ENCODE measurements around the gene RBM4. TPM values are rescaled to one million over a fixed set of nuclear protein-coding genes. Genes with fewer than 3 reads are reported as not detected.

The RBM4 gene
- polyA plus RNA-seq, 3 donors = 112 to 153 (median 153) TPM

DNA sequence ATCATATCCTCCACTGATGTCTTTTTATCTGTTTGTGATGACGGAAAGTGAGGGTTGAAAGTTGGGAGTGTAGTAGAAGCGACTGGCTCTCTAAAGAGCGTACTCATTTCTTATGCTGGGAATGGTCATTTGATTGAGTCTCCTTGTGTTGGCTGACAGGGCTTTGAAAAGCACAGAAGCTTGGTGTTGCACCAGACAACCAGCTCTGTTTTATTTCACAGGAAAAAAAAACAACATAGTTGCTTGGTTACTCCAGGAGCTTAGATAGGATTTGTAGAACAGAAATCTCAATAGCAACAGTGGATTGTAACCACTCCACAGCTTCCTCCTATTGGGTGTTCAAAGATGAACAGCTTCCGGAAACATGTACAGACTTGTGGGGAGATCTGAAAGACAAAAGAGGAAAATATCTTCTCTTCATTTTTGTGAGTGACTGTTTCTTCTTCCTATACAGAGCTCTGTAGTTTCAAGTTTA, 19.4 kb upstream of the RBM4 start:
- peak overlapping the region; percentile 91 to 99 for H3K27ac ChIP-seq (ENCODE audit: low read depth in 1 of 2, low read length in 2 of 2)
- H3K27me3 Mint-ChIP-seq (ENCODE audit: low read depth in 3 of 3) = no peaks in the 10 kb centered on the region
- H3K4me3 Mint-ChIP-seq = peak overlapping the region; percentile 94 to 98
- intact Hi-C loops (cut with micrococcal nuclease) = no loop called here
- H3K4me2 ChIP-seq (replicated peaks; ENCODE audit: extremely low read depth, low read length, poor library complexity, severe bottlenecking) = peak overlapping the region; percentile 88
- H3K9me3 ChIP-seq (replicated peaks in 1 of 2; ENCODE audit: control insufficient read depth in 1 of 2, insufficient read depth in 1 of 2, low read length in 2 of 2) = no peaks in the 10 kb centered on the region
- peak; percentile 74 to 89 (median 78) for DNase-seq
- peaks cover 32 to 38% of the 10 kb centered on the region in 2 donors for H3K4me1 ChIP-seq (ENCODE audit: control insufficient read depth in 1 of 2, insufficient read depth in 2 of 2, low read length in 2 of 2)
- H3K36me3 ChIP-seq (replicated peaks in 1 of 2; ENCODE audit: control insufficient read depth in 1 of 2, insufficient read depth in 2 of 2, low read length in 2 of 2) = peaks cover 15 to 31% of the 10 kb centered on the region in 2 donors
- H3K4me1 Mint-ChIP-seq = peaks cover 42% of the 10 kb centered on the region
- H3K36me3 Mint-ChIP-seq = peaks cover 12 to 37% of the 10 kb centered on the region in 2 donors
- no peak overlapping the region for H2AFZ ChIP-seq (ENCODE audit: insufficient read depth, low read depth, low read length, poor library complexity, severe bottlenecking)
- peaks cover 90% of the 10 kb centered on the region for H3K79me2 ChIP-seq (ENCODE audit: insufficient read depth, low read length)
- peak overlapping the region; percentile 95 for H3K9ac ChIP-seq (ENCODE audit: insufficient read depth, low read length, poor library complexity, severe bottlenecking)
- peak overlapping the region; percentile 96 to 99 (median 98) for H3K27ac Mint-ChIP-seq
- TF ChIP-seq, protein P1, sequence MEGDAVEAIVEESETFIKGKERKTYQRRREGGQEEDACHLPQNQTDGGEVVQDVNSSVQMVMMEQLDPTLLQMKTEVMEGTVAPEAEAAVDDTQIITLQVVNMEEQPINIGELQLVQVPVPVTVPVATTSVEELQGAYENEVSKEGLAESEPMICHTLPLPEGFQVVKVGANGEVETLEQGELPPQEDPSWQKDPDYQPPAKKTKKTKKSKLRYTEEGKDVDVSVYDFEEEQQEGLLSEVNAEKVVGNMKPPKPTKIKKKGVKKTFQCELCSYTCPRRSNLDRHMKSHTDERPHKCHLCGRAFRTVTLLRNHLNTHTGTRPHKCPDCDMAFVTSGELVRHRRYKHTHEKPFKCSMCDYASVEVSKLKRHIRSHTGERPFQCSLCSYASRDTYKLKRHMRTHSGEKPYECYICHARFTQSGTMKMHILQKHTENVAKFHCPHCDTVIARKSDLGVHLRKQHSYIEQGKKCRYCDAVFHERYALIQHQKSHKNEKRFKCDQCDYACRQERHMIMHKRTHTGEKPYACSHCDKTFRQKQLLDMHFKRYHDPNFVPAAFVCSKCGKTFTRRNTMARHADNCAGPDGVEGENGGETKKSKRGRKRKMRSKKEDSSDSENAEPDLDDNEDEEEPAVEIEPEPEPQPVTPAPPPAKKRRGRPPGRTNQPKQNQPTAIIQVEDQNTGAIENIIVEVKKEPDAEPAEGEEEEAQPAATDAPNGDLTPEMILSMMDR (IDR thresholded peaks at IDR 0.05) = no peak
- no peaks in the 10 kb centered on the region for H3K27me3 ChIP-seq (ENCODE audit: control insufficient read depth in 2 of 2, insufficient read depth in 2 of 2, low read length in 2 of 2)
- WGBS (ENCODE audit: insufficient coverage) = 79% methylated on average over 2 of the region's 4 CpGs
- H3K4me3 ChIP-seq (replicated peaks in 1 of 3; ENCODE audit: low read depth in 2 of 3, low read length in 3 of 3) = peak overlapping the region; percentile 71 to 99 (median 82)
- peaks cover 0 to 3% (median 0%) of the 10 kb centered on the region in 7 donors for H3K9me3 Mint-ChIP-seq
- peaks cover 72% of the 10 kb centered on the region for H4K20me1 ChIP-seq (ENCODE audit: insufficient read depth, low read length)

DNA sequence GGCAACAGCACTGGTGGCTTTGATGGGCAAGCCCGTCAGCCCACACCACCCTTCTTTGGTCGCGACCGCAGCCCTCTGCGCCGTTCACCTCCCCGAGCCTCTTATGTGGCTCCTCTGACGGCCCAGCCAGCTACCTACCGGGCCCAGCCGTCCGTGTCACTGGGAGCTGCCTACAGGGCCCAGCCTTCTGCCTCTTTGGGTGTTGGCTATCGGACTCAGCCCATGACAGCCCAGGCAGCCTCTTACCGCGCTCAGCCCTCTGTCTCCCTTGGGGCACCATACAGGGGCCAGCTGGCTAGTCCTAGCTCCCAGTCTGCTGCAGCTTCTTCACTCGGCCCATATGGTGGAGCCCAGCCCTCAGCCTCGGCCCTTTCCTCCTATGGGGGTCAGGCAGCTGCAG, 14.1 kb upstream of the RBM4 start:
- peak overlapping the region in 1 of 2 donors; percentile 40 for H3K27ac ChIP-seq (ENCODE audit: low read depth in 1 of 2, low read length in 2 of 2)
- H4K20me1 ChIP-seq (ENCODE audit: insufficient read depth, low read length) = peaks cover 98% of the 10 kb centered on the region
- no peak overlapping the region for H3K27ac Mint-ChIP-seq
- H2AFZ ChIP-seq (ENCODE audit: insufficient read depth, low read depth, low read length, poor library complexity, severe bottlenecking) = no peak overlapping the region
- H3K9ac ChIP-seq (ENCODE audit: insufficient read depth, low read length, poor library complexity, severe bottlenecking) = no peak overlapping the region
- no peak for DNase-seq
- 96% methylated on average over 15 of the region's 16 CpGs for WGBS (ENCODE audit: insufficient coverage)
- no peaks in the 10 kb centered on the region for H3K9me3 ChIP-seq (replicated peaks in 1 of 2; ENCODE audit: control insufficient read depth in 1 of 2, insufficient read depth in 1 of 2, low read length in 2 of 2)
- no peak overlapping the region for H3K4me3 Mint-ChIP-seq
- peaks cover 68 to 84% of the 10 kb centered on the region in 2 donors for H3K36me3 ChIP-seq (replicated peaks in 1 of 2; ENCODE audit: control insufficient read depth in 1 of 2, insufficient read depth in 2 of 2, low read length in 2 of 2)
- H3K4me3 ChIP-seq (replicated peaks in 1 of 3; ENCODE audit: low read depth in 2 of 3, low read length in 3 of 3) = no peak overlapping the region
- H3K4me2 ChIP-seq (replicated peaks; ENCODE audit: extremely low read depth, low read length, poor library complexity, severe bottlenecking) = no peak overlapping the region
- H3K27me3 Mint-ChIP-seq (ENCODE audit: low read depth in 3 of 3) = peaks cover 0 to 2% (median 0%) of the 10 kb centered on the region in 3 donors
- peaks cover 14% of the 10 kb centered on the region for H3K4me1 Mint-ChIP-seq
- TF ChIP-seq, protein P1 (IDR thresholded peaks at IDR 0.05) = no peak
- H3K79me2 ChIP-seq (ENCODE audit: insufficient read depth, low read length) = peaks cover 100% of the 10 kb centered on the region
- H3K9me3 Mint-ChIP-seq = no peaks in the 10 kb centered on the region
- H3K27me3 ChIP-seq (ENCODE audit: control insufficient read depth in 2 of 2, insufficient read depth in 2 of 2, low read length in 2 of 2) = no peaks in the 10 kb centered on the region
- peaks cover 62 to 89% of the 10 kb centered on the region in 2 donors for H3K36me3 Mint-ChIP-seq
- H3K4me1 ChIP-seq (ENCODE audit: control insufficient read depth in 1 of 2, insufficient read depth in 2 of 2, low read length in 2 of 2) = peaks cover 6 to 7% of the 10 kb centered on the region in 2 donors
- intact Hi-C loops (cut with micrococcal nuclease) = no loop called here

Measured in CD14-positive monocyte (primary cell).